HG03378 (cell line): ENCODE measurements around the gene RAD9B.

Experiments used
- ATAC-seq: cut with Tn5 transposase; IDR thresholded peaks from one replicate; pipeline ENCODE4 v1.9.1; 2021; ENCODE audit warnings: mild to moderate bottlenecking, moderate library complexity; ENCODE audit not compliant: unreplicated experiment

RAD9B gene

GRCh38 chr12:110550981-110551380 is 48.9 kb downstream of the RAD9B start:
- no peak for ATAC-seq
